ENCODE data around the gene GGN. TPM values are rescaled to one million over a fixed set of nuclear protein-coding genes. Genes with fewer than 3 reads are reported as not detected.
A peak's percentile ranks its signal among the peaks of the same experiment; 100 is the strongest.

Gene GGN
- total RNA-seq, 1 experiment from 2014 or later: 0.21 TPM

DNA sequence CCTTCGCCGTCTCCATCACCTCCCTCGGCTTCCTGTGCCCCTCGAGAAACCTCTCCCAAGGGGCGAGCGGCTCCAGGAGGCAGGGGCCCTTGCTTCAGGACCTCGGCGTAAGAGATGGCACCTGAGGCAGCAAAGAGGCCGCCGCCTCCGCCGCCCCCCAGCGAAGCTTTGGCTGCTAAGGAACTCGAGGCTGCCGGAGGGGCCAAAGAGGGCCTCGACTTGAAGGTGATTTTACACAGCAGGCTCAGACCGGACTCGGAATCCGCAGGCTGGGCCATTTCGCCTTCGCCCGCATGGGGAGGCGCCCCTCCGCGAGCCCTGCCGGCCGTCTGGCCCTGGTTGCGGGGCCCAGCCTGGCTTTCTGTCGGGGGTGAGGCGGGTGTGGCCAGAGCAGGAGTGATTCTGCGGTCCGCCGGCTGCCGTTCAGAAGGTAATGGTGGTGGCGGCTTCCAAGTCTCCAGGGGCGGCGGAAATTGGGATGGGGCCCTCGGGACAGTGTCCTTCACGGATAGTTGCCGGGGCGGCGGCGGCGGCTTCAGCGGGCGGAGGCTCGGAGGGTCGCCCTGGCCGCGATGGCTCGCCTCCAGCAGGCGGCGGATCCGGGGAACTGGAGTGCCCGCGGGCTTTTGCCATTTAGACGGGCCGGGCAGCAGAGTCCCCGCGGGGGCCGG is 1.4 kb downstream of the GGN start:
- Histone ChIP-seq H3K36me3 (replicated peaks; ENCODE audit: control insufficient read depth, insufficient read depth, low read length) (peaks cover 10% of the 10 kb centered on the region), H3K27me3 (ENCODE audit: control insufficient read depth, insufficient read depth, low read length) (peaks cover 20% of the 10 kb centered on the region), H3K4me3 (ENCODE audit: insufficient read depth, low read depth, low read length) (peak overlapping the region; percentile 59)
- DNase-seq: peak; percentile 75

DNA sequence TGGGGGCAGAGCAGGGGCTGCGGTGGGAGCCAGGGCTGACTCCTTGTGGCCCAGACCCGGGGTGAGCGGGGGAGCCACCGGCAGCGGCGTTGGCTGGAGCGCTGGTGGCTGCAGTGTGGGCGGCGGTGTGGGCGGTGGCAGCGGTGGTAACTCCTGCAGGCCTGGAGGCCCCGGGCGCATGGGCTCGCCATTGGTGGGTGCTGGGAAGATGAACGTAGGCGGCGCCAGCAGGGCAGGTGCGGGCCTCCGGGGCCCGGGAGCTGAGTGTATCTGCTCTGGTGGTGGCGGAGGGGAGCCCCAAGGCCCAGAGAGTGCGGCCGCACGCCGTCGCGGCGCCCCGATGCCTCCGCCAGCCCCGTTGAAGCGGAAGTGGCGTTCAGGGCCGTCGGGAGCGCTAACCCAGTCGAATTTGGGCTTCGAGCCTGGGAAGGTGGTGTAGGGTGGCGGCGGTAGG is 2.0 kb downstream of the GGN start:
- peak overlapping the region; percentile 59; the same call in 1 of the 2 replicates for H3K4me3 ChIP-seq (ENCODE audit: insufficient read depth, low read depth, low read length)
- DNase-seq: peak; percentile 70
- peaks cover 20% of the 10 kb centered on the region for H3K27me3 ChIP-seq (ENCODE audit: control insufficient read depth, insufficient read depth, low read length)
- peaks cover 16% of the 10 kb centered on the region for H3K36me3 ChIP-seq (replicated peaks; ENCODE audit: control insufficient read depth, insufficient read depth, low read length)

DNA sequence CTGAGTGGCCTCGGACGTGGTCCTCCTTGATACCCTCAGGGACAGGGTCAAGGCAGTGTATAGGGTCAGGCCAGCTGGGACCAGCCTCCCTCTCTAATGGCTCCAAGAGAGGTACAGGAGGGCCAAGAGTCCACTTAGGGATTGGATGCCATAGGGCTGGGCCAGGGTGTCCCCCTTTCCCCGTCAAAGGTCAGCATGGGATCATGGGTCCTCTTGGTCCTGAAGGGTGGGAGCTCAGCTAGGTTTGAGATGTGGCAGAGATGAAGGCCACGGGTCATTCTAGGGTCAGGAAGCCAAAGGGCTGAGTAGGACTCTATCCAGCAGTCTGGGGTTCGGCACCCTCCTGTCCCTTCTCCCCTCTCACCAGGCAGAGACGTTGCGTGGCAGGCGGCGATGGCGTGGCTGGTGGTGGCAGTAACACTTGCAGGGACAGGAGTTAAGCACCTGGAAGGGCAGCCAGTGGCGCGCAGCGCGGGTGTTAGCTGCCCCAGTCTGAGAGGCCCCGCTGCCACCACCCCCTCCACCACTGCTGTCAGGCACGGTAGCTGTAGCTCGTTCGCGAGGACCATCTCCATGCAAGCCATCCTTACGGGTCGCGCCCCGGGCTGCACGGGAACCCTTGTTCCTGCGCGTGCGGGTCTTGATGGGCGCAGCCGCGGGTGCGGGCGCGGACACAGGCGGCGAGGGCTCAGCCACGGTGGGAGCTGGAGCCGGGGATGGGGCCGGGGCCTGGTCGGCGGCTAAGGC is 2.6 kb downstream of the GGN start:
- H3K27me3 ChIP-seq (ENCODE audit: control insufficient read depth, insufficient read depth, low read length): peaks cover 20% of the 10 kb centered on the region
- peak overlapping the region; percentile 59; the same call in 1 of the 2 replicates for H3K4me3 ChIP-seq (ENCODE audit: insufficient read depth, low read depth, low read length)
- peaks cover 16% of the 10 kb centered on the region for H3K36me3 ChIP-seq (replicated peaks; ENCODE audit: control insufficient read depth, insufficient read depth, low read length)
- no peak for DNase-seq

DNA sequence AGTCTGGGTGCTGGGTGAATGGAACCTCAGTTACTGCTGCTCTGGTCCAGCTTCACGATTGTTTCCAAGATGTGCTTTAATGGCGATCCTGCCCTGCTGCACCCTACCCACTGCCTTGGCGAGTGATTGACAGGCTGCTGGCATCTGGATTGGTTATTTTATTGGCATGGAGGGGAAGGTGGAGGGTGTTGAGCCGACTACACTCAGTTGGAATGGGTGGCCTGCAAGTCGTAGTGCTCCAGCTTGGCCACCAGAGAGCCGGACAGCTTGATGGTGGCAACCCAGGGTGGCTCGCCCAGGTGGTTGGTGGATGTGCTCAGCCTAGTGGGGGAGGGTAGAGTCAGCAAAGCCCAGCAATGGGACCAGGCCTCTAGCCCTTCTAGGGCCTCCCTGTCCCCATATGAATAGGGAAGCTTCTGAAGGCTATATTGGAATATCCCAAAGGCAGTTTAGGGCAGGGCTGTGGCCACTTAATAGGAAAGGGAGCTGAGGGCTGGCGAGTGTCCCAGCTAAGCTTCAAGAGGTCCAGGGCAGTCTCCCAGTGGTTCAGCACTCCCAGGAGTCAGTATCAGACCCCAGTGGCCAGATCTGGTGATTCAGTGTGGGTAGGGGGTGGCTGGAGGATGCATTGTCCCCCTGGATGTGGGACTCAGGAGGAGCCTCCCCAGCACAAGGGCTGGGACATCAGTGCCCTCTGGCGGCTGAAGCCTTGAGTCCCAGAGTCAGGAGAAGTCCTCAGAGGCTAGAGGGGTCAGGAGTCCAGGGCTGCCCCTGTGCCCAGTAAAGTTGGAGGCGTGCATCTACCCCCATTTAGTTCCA is 3.4 kb downstream of the GGN start:
- H3K4me3 ChIP-seq (ENCODE audit: insufficient read depth, low read depth, low read length): no peak overlapping the region
- peak; percentile 90 for DNase-seq
- peaks cover 20% of the 10 kb centered on the region for H3K27me3 ChIP-seq (ENCODE audit: control insufficient read depth, insufficient read depth, low read length)
- peaks cover 17% of the 10 kb centered on the region for H3K36me3 ChIP-seq (replicated peaks; ENCODE audit: control insufficient read depth, insufficient read depth, low read length)

DNA sequence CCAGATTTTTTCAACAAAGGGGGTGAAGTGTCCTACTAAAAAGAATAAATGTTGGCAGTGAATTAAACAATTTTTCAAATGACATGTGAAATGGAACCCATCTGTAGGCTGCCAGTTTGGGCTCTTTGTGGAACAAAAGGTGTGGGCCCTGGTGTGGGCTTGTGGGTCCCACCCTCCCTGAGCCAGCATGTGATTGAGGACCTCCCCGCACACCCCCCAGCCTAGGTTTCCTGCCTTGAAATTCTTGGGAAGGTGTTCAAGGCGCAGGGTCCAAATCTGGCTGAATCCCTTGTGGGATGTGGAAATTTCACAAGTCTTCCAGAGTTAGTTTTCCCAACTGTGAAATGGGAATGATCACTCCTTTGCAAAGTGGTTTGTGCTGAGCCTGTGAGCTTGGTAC is 4.1 kb downstream of the GGN start:
- peaks cover 20% of the 10 kb centered on the region for H3K27me3 ChIP-seq (ENCODE audit: control insufficient read depth, insufficient read depth, low read length)
- no peak overlapping the region for H3K4me3 ChIP-seq (ENCODE audit: insufficient read depth, low read depth, low read length)
- H3K36me3 ChIP-seq (replicated peaks; ENCODE audit: control insufficient read depth, insufficient read depth, low read length): peaks cover 20% of the 10 kb centered on the region
- DNase-seq: no peak

DNA sequence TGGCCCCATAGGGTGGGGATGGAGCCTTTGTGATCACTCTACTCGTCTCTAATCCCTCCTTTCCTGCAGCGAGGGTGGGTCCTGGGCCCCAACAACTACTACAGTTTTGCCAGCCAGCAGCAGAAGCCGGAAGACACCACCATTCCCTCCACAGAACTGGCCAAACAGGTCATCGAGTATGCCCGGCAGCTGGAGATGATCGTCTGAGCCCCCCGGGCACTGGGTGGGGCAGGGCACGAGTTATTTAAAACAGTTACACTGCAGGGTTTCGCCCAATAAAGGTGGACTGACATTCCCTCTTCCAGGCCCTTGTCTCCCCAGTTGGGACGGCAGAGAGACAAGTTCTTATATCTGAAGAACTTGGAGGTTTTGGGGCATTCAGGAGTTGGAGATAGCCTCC is 4.7 kb downstream of the GGN start:
- peaks cover 20% of the 10 kb centered on the region for H3K36me3 ChIP-seq (replicated peaks; ENCODE audit: control insufficient read depth, insufficient read depth, low read length)
- no peak for DNase-seq

DNA sequence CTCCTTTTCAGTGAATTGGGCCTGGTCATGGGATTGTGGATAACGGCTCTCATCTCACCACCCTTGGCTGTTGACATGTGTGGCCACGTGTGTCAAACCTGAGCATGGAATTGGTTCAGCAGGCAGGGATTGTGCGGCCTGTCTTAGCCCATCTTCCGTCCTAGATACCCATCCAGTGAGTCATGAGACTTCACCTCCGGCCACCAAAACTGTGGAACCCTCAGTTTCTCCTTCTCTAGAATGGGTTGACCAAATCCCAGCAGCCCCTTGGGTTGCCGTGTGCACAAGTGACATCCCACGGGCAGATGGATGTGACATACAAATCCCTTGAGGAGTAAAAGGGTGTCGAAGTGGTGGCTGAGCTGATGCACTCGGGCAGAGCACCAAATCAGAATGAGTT is 6.7 kb downstream of the GGN start:
- peaks cover 26% of the 10 kb centered on the region for H3K36me3 ChIP-seq (replicated peaks; ENCODE audit: control insufficient read depth, insufficient read depth, low read length)
- DNase-seq: no peak
- H3K4me3 ChIP-seq (ENCODE audit: insufficient read depth, low read depth, low read length): no peak overlapping the region
- H3K27me3 ChIP-seq (ENCODE audit: control insufficient read depth, insufficient read depth, low read length): peaks cover 11% of the 10 kb centered on the region

More for the DNA sequence above, 4.7 kb downstream of the GGN start:
- Histone ChIP-seq H3K27me3 (ENCODE audit: control insufficient read depth, insufficient read depth, low read length) (peaks cover 20% of the 10 kb centered on the region), H3K4me3 (ENCODE audit: insufficient read depth, low read depth, low read length) (no peak overlapping the region)

DNA sequence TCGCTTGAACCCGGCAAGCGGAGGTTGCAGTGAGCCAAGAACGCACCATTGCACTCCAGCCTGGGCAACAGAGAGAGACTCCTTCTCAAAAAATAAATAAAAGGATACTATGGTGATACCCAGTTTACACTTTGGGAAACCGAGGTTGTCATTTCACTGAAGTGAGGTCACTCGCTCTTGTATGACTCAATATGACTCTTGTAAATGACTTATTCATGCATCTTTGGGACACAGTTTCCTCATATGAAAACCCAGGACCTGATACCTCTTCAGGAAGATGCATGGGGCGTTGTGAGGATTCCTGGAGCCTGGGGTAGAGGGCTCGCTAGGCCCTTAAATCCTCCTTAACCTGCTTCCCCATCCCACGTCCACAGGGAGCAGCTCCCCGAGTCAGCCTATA is 9.0 kb downstream of the GGN start:
- Histone ChIP-seq H3K36me3 (replicated peaks; ENCODE audit: control insufficient read depth, insufficient read depth, low read length) (peaks cover 28% of the 10 kb centered on the region), H3K27me3 (ENCODE audit: control insufficient read depth, insufficient read depth, low read length) (no peaks in the 10 kb centered on the region), H3K4me3 (ENCODE audit: insufficient read depth, low read depth, low read length) (no peak overlapping the region)
- no peak for DNase-seq

DNA sequence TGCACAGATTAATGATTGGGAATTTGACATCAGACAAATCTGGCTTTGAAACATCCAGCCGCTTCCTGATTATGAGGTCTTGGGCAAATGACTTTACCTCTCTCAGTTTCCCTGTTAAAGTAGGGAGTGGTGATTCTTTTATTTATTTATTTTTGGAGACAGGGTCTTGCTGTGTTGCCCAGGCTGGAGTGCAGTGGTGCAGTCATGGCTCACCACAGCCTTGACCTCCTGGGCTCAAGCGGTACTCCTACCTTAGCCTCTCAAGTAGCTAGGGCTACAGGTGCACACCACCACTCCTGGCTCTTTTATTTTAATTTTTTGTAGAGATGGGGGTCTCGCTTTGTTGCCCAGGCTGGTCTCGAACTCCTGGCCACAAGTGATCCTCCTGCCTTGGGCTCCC is 10.8 kb downstream of the GGN start:
- no peaks in the 10 kb centered on the region for H3K27me3 ChIP-seq (ENCODE audit: control insufficient read depth, insufficient read depth, low read length)

DNA sequence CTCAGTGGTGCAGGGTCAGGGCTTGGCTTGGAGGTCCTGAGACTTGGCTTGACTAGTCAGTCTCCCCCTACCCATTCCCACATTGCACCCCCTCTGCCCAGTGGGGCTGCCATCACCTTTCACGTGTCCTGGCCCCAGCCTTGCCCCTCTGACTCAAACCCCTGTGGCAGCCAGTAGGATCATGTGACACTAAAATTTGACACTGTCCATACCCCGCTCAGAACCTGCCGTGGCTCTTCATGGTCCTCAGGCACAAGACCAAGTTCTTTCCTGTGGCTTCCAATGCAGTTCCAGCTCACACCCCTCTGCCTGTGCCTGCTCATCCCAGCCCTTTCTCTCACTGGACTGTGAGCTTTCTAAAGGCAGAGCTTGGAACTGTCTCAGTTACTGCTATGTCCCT is 11.3 kb downstream of the GGN start:
- DNase-seq: no peak
- Histone ChIP-seq H3K4me3 (ENCODE audit: insufficient read depth, low read depth, low read length) (no peak overlapping the region), H3K36me3 (replicated peaks; ENCODE audit: control insufficient read depth, insufficient read depth, low read length) (peaks cover 20% of the 10 kb centered on the region), H3K27me3 (ENCODE audit: control insufficient read depth, insufficient read depth, low read length) (no peaks in the 10 kb centered on the region)

More for the DNA sequence above, 10.8 kb downstream of the GGN start:
- Histone ChIP-seq H3K4me3 (ENCODE audit: insufficient read depth, low read depth, low read length) (no peak overlapping the region), H3K36me3 (replicated peaks; ENCODE audit: control insufficient read depth, insufficient read depth, low read length) (peaks cover 23% of the 10 kb centered on the region)
- no peak for DNase-seq

DNA sequence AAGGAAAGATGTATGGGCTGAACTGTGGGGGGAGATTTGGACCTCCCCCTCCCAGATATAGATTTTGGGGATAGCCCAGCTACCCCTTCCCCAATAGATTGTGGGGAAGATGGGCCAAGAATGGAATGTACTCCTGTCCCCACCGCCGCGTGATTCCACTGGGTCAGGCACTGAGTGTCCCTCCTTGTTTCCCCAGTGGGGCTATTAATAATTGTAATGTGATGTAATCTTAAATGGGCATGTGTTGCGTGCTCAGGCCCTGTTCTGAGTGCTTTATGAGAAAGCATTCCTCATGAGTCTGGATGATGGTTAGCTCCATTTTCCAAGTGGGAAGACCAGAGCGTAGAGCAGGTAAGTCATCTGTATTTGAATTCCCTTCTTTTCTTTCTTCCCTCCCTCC is 12.1 kb downstream of the GGN start:
- DNase-seq: no peak
- Histone ChIP-seq H3K36me3 (replicated peaks; ENCODE audit: control insufficient read depth, insufficient read depth, low read length) (peaks cover 12% of the 10 kb centered on the region), H3K27me3 (ENCODE audit: control insufficient read depth, insufficient read depth, low read length) (no peaks in the 10 kb centered on the region), H3K4me3 (ENCODE audit: insufficient read depth, low read depth, low read length) (peak overlapping the region; percentile 93)

DNA sequence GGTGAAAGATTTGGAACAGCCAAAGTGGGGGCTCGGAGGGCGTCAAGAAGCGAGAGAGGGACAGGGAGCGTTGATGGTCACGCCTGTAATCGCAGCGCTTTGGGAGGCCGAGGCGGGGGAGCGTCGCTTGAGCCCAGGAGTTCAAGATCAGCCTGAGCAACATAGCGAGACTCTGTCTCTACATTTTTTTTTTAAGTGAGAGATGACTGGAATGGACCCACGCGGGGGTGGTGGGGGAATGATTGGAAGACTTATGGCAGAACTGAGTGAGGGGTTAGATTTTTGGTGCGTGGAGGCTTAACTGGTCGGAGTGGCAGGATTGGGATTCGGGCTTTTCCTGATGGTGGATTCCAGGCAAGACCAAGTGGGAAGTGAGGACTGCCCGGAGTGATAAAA is 12.7 kb downstream of the GGN start:
- no peaks in the 10 kb centered on the region; the same call in 1 of the 2 replicates for H3K27me3 ChIP-seq (ENCODE audit: control insufficient read depth, insufficient read depth, low read length)
- H3K36me3 ChIP-seq (replicated peaks; ENCODE audit: control insufficient read depth, insufficient read depth, low read length): peaks cover 12% of the 10 kb centered on the region
- no peak for DNase-seq
- H3K4me3 ChIP-seq (ENCODE audit: insufficient read depth, low read depth, low read length): peak overlapping the region; percentile 93

DNA sequence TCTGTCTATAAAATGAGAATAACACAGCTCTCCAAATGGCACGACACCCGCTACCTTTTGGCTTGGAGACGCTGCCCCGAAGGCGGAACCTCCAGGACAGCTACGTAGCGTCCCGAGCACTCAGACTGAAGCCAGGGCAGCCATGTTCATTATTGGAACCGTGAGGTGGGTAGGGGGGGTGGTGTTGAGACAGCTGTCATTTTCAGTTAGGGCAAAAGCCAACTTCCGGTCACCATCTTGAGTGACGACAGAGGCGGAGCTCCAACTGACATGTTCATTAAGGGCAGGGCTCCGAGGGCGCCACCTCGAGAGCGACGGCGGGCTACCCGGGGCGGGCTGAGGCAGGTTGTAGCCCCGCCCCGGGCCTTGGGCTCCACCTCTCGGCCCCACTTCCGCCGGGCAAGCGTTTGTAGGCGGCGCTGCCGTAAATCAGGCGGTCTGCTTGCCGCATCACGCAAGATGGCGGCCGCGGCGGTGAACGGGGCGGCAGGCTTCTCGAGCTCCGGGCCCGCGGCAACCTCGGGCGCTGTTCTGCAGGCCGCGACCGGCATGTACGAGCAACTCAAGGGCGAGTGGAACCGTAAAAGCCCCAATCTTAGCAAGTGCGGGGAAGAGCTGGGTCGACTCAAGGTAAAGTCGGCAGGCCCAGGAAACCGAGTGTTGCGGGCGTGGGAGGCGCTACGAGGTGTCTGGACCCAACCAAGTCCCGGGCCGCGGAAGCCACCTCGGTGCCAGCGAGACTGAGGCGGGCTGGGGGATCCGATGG is 13.3 kb downstream of the GGN start, which contains the start of gene PSMD8:
Gene PSMD8, plus strand, starts transcription at position 240 of the 766 bp plus-strand sequence. Its CDS starts 31 bp downstream, at position 271.
- Histone ChIP-seq H3K4me3 (ENCODE audit: insufficient read depth, low read depth, low read length) (peak within 1 kb of the TSS; percentile 93), H3K36me3 (replicated peaks; ENCODE audit: control insufficient read depth, insufficient read depth, low read length) (peaks cover 12% of the 10 kb centered on the region), H3K27me3 (ENCODE audit: control insufficient read depth, insufficient read depth, low read length) (no peaks in the 10 kb centered on the region; the same call in 1 of the 2 replicates)
- peak; percentile 99 for DNase-seq

DNA sequence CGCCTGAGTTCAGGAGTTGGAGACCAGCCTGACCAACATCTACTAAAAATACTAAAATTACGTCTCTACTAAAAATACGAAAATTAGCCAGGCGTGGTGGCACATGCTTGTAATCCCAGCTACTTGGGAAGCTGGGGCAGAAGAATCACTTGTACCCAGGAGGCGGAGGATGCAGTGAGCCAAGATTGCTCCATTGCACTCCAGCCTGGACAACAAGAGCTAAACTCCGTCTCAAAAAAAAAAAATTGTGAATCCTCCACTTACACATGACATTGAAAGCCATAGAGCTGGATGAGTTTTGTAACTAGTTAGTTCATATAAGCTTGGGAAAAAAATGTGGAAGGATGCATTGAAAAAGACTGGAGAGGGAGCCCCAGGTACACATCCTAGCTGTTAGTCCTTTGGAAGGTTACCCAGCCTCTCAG is 13.9 kb downstream of the GGN start:
- DNase-seq: no peak
- H3K36me3 ChIP-seq (replicated peaks; ENCODE audit: control insufficient read depth, insufficient read depth, low read length): peaks cover 9% of the 10 kb centered on the region
- H3K27me3 ChIP-seq (ENCODE audit: control insufficient read depth, insufficient read depth, low read length): no peaks in the 10 kb centered on the region; the same call in 1 of the 2 replicates
- peak overlapping the region; percentile 39 for H3K4me3 ChIP-seq (ENCODE audit: insufficient read depth, low read depth, low read length)

All from H7 (cell line).